ENCODE data around the gene TSGA10.

- no peak for TF ChIP-seq EP300 (IDR thresholded peaks at IDR 0.05; ENCODE audit: borderline replicate concordance)
- no peak for TF ChIP-seq CREB1 (IDR thresholded peaks at IDR 0.05; ENCODE audit: low read depth)
- TF ChIP-seq TCF12 (IDR thresholded peaks at IDR 0.05; ENCODE audit: low read depth) = no peak
- TF ChIP-seq CEBPB (IDR thresholded peaks at IDR 0.05) = no peak
- TF ChIP-seq YY1 (IDR thresholded peaks at IDR 0.05; ENCODE audit: low read depth) = no peak
- no peak for TF ChIP-seq FOXM1 (IDR thresholded peaks at IDR 0.05; ENCODE audit: borderline replicate concordance, low read depth)
- no peak for TF ChIP-seq EGR1 (IDR thresholded peaks at IDR 0.05)
- TF ChIP-seq REST (IDR thresholded peaks at IDR 0.05; ENCODE audit: low read depth) = peak; percentile 61
Observed at GRCh38 chr2:99028558-99028957, 126.2 kb downstream of the TSGA10 start.
